Dedifferentiated amniotic fluid mesenchymal stem cell (primary cell): ENCODE results near the gene DYNC2I2.
"Not testable (repeated sequence)": the region's sequence is repeated elsewhere in the genome, so short reads cannot be mapped to it uniquely, and the experiment has no call there.

Experiments
- DNase-seq: peaks from one replicate; pipeline ENCODE4 v3.0.0-alpha.2; 2016; ENCODE audit errors: extremely low spot score

The DYNC2I2 gene

DNA sequence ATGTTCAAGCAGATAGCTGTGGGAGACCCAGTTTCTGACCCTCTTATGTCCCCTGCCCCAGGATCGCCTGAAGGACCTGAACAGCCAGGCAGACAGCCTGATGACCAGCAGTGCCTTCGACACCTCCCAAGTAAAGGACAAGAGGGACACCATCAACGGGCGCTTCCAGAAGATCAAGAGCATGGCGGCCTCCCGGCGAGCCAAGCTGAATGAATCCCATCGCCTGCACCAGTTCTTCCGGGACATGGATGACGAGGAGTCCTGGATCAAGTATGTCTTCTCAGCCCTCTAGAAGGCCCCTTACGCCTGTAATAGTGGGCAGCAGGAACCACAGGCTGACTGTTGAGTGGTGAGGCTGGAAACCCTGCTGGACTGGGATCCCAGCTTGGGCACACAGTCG is 41.1 kb downstream of the DYNC2I2 start:
- no peak for DNase-seq

DNA sequence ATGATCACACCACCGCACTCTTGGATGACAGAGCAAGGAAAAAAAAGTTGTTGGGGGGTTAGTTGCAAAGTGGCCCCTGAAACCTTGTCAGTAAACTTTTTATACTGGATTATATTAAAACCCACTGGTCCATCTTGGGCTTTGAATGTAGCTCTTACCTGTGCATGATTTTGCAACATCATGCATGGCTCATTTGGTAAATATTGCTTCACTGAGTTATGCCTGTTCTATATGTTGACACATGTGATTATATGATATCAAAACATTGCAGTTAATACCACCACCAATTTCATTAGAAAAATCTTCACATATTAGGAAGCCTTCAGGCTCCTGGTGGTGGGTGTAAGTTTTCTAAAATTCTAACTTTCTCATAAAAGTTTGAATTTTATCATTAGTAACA is 41.9 kb downstream of the DYNC2I2 start:
- no peak for DNase-seq

DNA sequence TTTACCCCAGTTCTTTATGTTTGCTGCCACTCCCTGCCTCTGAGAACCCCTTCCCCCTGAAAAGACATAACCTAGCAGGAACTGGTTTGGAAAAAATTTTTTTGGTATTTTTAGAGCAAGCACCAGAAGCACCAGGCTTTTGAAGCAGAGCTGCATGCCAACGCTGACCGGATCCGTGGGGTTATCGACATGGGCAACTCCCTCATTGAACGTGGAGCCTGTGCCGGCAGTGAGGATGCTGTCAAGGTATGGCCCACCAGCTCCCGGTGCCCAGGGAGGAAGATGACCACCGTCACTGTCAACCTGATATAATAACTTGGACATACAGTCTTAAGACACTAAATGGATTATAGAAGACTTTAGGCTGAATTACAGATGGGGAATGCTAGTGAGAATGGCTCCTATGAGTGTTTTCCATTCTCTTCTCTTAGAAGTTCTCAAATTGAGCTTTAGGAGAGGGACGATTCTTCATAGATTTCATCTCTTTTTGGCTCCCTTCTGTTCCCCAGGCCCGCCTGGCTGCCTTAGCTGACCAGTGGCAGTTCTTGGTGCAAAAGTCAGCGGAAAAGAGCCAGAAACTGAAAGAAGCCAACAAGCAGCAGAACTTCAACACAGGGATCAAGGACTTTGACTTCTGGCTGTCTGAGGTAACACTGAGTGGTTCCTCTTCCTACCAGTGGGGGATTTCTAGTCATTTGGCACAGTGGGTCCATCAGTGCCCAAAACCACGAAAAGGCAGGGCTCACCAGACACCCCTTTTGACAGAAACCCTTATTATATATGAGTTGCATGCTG is 44.9 kb downstream of the DYNC2I2 start:
- no peak for DNase-seq

DNA sequence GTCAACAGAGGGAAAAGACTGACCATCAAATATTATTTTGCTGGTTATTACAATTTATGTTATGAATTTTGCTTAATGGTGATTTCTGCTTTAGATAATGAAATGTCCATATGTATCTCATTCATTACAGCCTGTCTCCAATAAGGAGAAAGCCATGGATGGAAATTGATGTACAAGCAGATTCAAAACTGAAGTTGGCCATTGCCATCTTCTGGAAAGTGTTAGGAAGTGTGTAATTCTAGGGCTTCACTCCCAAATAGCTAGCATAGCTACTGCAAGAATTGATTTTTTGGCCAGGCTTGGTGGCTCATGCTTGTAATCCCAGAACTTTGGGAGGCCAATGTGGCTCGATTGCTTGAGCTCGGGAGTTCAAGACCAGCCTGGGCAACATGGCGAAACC is 45.8 kb downstream of the DYNC2I2 start:
- no peak for DNase-seq

DNA sequence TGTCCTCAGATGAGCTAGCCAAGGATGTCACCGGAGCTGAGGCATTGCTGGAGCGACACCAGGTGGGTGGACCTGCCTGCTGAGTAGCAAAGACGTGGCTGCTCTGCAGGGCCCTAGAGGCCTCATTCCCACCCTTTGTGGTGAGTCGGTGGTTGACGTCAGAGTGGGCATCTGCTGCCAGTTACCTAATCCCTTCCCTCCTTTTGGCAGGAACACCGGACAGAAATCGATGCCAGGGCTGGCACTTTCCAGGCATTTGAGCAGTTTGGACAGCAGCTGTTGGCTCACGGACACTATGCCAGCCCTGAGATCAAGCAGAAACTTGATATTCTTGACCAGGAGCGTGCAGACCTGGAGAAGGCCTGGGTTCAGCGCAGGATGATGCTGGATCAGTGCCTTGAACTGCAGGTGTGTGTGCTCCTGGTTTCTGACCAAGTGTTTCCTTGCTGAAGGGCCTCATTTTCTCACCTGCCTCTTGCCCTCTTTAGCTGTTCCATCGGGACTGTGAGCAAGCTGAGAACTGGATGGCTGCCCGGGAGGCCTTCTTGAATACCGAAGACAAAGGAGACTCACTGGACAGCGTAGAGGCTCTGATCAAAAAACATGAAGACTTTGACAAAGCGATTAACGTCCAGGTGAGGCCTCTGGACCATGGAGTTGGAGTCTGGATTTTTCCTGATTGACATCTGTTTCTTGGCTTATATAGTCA is 48.9 kb downstream of the DYNC2I2 start:
- no peak for DNase-seq

DNA sequence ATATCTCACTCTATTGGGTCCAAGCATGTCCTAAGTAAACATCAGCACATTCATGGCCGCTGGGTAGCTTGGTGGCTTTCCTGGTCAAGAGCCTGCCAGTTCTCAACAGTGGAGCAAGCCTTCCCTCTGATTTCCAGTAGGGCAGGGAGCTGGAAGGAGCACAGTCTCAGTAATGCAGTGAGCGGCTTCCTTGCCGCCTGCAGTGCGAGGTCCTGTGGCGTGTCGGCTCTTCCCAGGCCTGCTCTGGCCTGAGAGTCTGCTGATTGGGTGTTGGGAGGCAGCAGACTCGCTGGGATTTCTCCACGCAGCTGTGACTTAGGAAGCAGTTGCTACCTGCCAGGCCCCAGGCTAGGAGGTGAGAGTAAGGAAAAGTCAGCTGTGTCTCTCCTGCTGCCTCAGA is 53.0 kb downstream of the DYNC2I2 start:
- DNase-seq, result no peak

DNA sequence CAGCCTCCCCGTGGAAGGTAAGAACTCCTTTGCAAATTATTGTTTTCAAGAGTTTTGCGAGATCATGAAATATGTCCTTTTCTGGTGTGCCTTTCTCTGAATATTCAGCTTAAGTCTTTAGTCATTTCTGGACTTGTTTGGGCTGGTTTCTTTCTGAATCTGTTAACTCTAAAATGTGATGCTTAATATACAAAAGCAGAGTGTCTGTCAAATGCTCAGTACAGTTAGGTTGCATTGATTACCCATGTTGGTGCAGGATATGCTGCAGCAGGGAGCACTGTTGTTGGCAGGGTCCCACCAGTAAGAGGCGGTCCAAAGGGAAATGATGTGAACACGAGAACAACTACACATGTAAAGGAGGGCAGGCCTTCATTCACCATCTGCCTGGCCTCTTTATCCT is 56.5 kb downstream of the DYNC2I2 start:
- DNase-seq, result no peak

DNA sequence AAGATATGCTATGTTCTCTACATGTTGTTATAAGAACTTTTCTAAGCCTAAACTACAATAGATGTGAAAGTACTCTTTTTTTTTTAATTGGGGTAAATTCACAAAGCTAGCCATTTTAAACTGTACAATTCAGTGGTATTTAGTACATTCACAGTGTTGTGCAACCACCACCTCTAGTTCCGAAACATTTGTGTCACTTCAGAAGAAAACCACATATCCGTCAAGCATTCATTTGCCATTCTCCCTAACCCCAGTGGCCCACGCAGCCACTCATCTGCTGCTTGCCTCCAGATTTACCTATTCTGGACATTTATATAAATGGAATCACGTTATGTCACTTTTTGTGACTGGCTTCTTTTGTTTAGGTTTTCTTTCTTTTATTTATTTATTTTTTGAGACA is 61.2 kb downstream of the DYNC2I2 start:
- DNase-seq, result no peak

DNA sequence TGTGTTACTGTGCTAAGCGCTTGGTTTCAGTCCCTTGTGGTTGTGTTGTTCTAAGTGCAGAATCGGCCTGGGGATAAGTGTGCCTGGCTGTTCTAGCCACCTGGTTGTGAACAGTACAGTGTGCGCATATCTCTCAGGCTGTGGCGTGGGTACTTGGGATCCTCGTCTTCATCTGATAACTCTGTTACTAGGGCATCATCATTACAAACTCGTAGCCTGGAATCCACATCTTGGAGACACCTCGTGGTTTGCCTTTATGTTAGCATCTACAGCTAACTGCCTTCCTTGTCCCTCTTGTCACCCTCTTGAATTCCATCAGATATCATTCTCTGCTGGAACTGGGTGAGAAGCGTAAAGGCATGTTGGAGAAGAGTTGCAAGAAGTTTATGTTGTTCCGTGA is 62.8 kb downstream of the DYNC2I2 start:
- DNase-seq, result no peak

DNA sequence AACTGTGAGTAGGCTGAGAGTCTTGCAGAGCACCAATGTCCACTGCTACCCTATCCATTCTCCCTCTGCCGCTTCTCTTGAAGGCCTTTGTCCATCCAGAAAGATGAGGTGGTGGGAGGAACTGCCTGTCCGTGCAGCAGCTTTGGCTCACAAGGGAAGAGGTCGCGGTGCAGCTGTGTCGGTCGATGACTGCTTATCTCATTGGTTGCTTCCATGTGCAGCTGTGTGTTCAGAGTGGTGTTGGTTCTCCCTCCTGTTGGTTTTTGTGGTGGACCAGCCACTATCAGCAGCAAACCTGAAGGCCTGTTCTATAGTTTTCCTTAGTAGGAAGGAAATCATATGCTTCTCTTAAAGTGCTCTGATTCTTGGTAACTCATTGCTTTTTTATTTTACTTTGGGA is 63.6 kb downstream of the DYNC2I2 start:
- DNase-seq, result no peak

DNA sequence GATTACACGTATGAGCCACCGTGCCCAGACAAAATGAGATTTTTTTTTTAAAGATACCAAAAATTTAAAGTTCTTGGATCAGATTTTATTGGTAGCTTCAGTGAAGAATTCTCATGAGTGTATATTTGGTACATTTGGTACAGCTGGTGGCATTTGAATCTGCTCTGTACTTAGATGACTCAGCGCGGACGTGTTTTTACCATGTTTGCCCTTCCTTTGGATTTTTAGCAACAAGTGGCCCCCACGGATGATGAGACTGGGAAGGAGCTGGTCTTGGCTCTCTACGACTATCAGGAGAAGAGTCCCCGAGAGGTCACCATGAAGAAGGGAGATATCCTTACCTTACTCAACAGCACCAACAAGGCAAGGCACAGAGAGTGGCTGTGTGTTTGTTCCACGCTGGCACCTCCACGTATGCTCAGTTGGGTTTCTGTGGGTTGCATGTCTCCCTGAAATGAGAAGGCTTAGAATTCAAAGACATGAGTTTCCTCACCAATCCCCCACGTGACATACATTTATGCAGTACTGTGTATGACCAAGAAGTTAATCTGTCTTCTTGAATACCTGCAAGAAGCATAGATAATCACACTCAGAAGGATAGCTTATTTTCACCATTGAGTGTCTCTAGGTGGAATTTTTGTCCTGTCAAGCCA is 67.9 kb downstream of the DYNC2I2 start:
- no peak for DNase-seq

DNA sequence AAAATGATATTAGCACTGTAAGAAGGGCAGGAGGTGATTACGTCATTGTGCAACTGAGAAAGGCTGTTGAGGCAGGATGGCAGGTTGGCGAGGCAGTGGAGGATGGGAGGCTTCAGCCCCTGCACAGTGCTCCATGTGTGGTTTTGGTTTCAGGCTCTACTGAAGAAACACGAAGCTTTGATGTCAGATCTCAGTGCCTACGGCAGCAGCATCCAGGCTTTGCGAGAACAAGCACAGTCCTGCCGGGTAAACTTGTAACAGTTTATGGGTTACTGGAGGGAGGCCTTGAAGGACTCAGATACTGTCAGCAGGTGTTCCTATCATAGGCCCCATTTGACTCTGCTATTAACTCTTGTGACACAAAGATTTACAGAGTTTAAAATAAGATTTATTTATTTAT is 69.2 kb downstream of the DYNC2I2 start:
- no peak for DNase-seq

DNA sequence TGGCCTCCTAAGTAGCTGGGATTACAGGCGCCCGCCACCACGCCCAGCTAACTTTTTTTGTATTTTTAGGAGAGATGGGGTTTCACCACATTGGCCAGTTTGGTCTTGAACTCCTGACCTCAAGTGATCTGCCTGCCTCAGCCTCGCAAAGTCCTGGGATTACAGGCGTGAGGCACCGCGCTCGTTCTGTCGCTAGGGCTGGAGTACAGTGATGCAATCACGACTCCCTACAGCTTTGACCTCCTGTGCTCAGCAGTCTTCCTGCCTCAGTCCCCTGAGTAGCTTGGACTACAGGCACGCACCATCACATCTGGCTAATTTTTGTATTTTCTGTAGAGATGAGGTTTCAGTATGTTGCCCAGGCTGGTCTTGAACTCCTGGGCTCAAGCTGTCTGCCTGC is 69.7 kb downstream of the DYNC2I2 start:
- DNase-seq, result not testable (repeated sequence)

DNA sequence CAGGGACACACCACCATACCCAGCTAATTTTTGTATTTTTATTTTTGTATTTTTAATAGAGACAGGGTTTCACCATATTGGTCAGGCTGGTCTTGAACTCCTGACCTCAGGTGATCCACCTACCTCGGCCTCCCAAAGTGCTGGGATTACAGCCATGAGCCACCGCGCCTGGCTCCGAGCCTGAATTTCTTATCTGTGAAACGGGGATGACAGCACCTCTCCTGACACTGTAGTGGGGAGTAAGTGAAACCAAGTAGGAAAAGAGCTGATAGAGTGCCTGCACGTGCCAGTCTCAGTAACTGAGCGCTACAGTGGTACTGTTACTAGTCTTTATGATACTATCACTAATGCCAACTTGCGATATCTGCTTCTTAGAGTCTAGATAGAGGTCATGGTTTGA is 71.5 kb downstream of the DYNC2I2 start:
- not testable (repeated sequence) for DNase-seq
